ENCODE data around the gene FZR1. TPM values are rescaled to one million over a fixed set of nuclear protein-coding genes. Genes with fewer than 3 reads are reported as not detected.

FZR1 gene
- total and polyA plus RNA-seq, 2 of the 13 experiments (the other 11 are each of a cell fraction or from before 2014, with no cell fraction given), result 29.0 to 30.8 TPM

- TF ChIP-seq SP2 (CRISPR knock-in tag; IDR thresholded peaks at IDR 0.05) (no peak), NFE2 (CRISPR knock-in tag; IDR thresholded peaks at IDR 0.05) (no peak), ATF6 (CRISPR knock-in tag; conservative IDR thresholded peaks at IDR 0.05) (no peak)
These were observed 45.1 kb downstream of the FZR1 start (continued) for GRCh38 chr19:3550947-3551791.

GRCh38 chr19:3551792-3552095, 45.6 kb downstream of the FZR1 start:
- ChIA-PET CTCF (ENCODE audit: low intra/inter-chr PET ratio, low total read pairs) (no interaction called here), POLR2A (no interaction called here)
- DNase-seq (ENCODE audit: low spot score) (no peak), ATAC-seq (no peak), FAIRE-seq (no peak)
- Histone ChIP-seq H3K4me1 (ENCODE audit: insufficient read depth, low read length) (peaks cover 44% of the 10 kb centered on the region), H3K27ac (ENCODE audit: extremely low read length, insufficient read depth, low read length) (no peak overlapping the region), H3K79me2 (ENCODE audit: insufficient read depth, low read length) (peaks cover 10% of the 10 kb centered on the region), H3K27me3 (ENCODE audit: control insufficient read depth in 1 of 2, insufficient read depth in 2 of 2, low read length in 2 of 2) (no peaks in the 10 kb centered on the region), H4K20me1 (ENCODE audit: insufficient read depth, low read length) (no peaks in the 10 kb centered on the region), H3K4me2 (ENCODE audit: low read depth, low read length) (no peak overlapping the region), H2AFZ (ENCODE audit: low read length) (no peak overlapping the region), H3K36me3 (replicated peaks in 1 of 2; ENCODE audit: control insufficient read depth in 1 of 2, insufficient read depth in 2 of 2, low read length in 2 of 2) (peaks cover 0 to 4% of the 10 kb centered on the region in 2 experiments; a peak in 3 of 5 replicates), H3K4me3 (replicated peaks in 1 of 3; ENCODE audit: insufficient read depth in 1 of 3, low read depth in 2 of 3, low read length in 3 of 3) (no peak overlapping the region), H3K9me3 (ENCODE audit: low read length) (no peaks in the 10 kb centered on the region), H3K9ac (ENCODE audit: insufficient read depth, low read depth, low read length) (no peak overlapping the region)
- 90% methylated on average over 9 of the region's 9 CpGs for WGBS (ENCODE audit: low lambda C conversion rate)
- intact Hi-C loops (cut with micrococcal nuclease; ENCODE audit: unreplicated experiment), result no loop called here
- in situ Hi-C loops (cut with HindIII; ENCODE audit: extremely low pct_ligation_motif_present, low pct_unique_long_range_greater_than_20kb), result no loop called here
- BruUV-seq (replicated peaks), result no TSS peak
- no peak for TF ChIP-seq PLSCR1 (CRISPR knock-in tag; IDR thresholded peaks at IDR 0.05; ENCODE audit: borderline replicate concordance)
- TF ChIP-seq HNF4G (IDR thresholded peaks at IDR 0.05; ENCODE audit: borderline replicate concordance, low read depth, low read length), result no peak
- TF ChIP-seq HNF4G (CRISPR knock-in tag; IDR thresholded peaks at IDR 0.05; ENCODE audit: borderline replicate concordance, low read depth), result no peak
- no peak for TF ChIP-seq ZNF574 (CRISPR knock-in tag; IDR thresholded peaks at IDR 0.05)
- TF ChIP-seq ZNF343 (CRISPR knock-in tag; IDR thresholded peaks at IDR 0.05), result no peak
- TF ChIP-seq CHD4 (IDR thresholded peaks at IDR 0.05; ENCODE audit: borderline replicate concordance, low read length), result no peak
- no peak for TF ChIP-seq SIX4 (CRISPR knock-in tag; IDR thresholded peaks at IDR 0.05)
- TF ChIP-seq ZNF414 (CRISPR knock-in tag; IDR thresholded peaks at IDR 0.05), result no peak
- TF ChIP-seq CEBPG (CRISPR knock-in tag; IDR thresholded peaks at IDR 0.05), result no peak
- TF ChIP-seq HOXA7 (CRISPR knock-in tag; IDR thresholded peaks at IDR 0.05), result no peak
- no peak for TF ChIP-seq SMC3 (IDR thresholded peaks at IDR 0.05; ENCODE audit: low read length)

Measured in HepG2 (cell line).